K562 (cell line): ENCODE data around the gene SYT17. TPM values are rescaled to one million over a fixed set of nuclear protein-coding genes. Genes with fewer than 3 reads are reported as not detected.

Source experiments
- ATAC-seq: fragments of 200-7000 bp; cut with Tn5 transposase; 3 replicates; pipeline ENCODE4 v1.9.1; 2020; ENCODE audit warnings: moderate library complexity
- BruUV-seq: library from RNA; stranded (reverse); fragments of 400-500 nt; replicated peaks from 2 replicates; lab custom pipeline; 2021; lab: Mats Ljungman, UMichigan
- CTCF ChIA-PET: fragments of 300-600 bp; formaldehyde crosslinking; extraction: SDS; loops from one replicate; lab custom pipeline; 2021; ENCODE audit warnings: low intra/inter-chr PET ratio; lab: Yijun Ruan, JAX
- POLR2A ChIA-PET: fragments of 300-600, 350-650 bp; sonication (Branson Sonifier 250); formaldehyde crosslinking; extraction: SDS; loops from one replicate; lab custom pipeline; 2021; ENCODE audit warnings: antibody characterized with exemption, inconsistent platforms; lab: Yijun Ruan, JAX
- DNase-seq, 4 experiments: peaks; one replicate each; pipeline versions ENCODE4 v3.0.0 to v3.0.0-alpha.2; 2011 to 2018; ENCODE audit warnings: low spot score in 3 of 4, mixed read lengths in 3 of 4; ENCODE audit errors: extremely low read depth in 1 of 4
- FAIRE-seq: peaks from 2 replicates; lab custom pipeline; 2011; peaks lifted over from hg19 to GRCh38; lab: Jason Lieb, UNC
- H2AFZ ChIP-seq: 2 replicates; pipeline ENCODE4 v1.6.0; 2011; ENCODE audit warnings: low read depth, low read length, control low read depth, inconsistent platforms
- H3K27ac ChIP-seq: fragments of 200-600 bp; 3 replicates; pipeline ENCODE4 v1.8.0; 2011; ENCODE audit warnings: low read depth, mild to moderate bottlenecking, control low read depth, inconsistent platforms, low read length, moderate library complexity, mixed read lengths; ENCODE audit errors: extremely low read depth
- H3K27me3 ChIP-seq, 2 experiments: fragments of 300-600 bp in 1 of 2; 2 replicates in 1 of 2; 3 replicates in 1 of 2; pipeline versions ENCODE4 v1.6.0 to v1.8.0; 2011; ENCODE audit warnings: inconsistent platforms in 2 of 2, low read length in 2 of 2, mild to moderate bottlenecking in 1 of 2, mixed read lengths in 1 of 2, moderate library complexity in 1 of 2; ENCODE audit not compliant: control insufficient read depth in 2 of 2, insufficient read depth in 2 of 2
- H3K36me3 ChIP-seq: fragments of 300-600 bp; 3 replicates; pipeline ENCODE4 v1.8.0; 2011; ENCODE audit warnings: mild to moderate bottlenecking, low read length, inconsistent platforms; ENCODE audit not compliant: control insufficient read depth, insufficient read depth
- H3K4me1 ChIP-seq, 2 experiments: fragments of 200-600 bp in 1 of 2; replicated peaks in 1 of 2; 2 replicates in 1 of 2; 3 replicates in 1 of 2; pipeline versions ENCODE4 v1.5.1 to v1.8.0; 2011; ENCODE audit warnings: inconsistent platforms in 2 of 2, low read length in 2 of 2, mild to moderate bottlenecking in 1 of 2, mixed read lengths in 1 of 2, moderate library complexity in 1 of 2; ENCODE audit not compliant: control insufficient read depth in 2 of 2, insufficient read depth in 2 of 2
- H3K4me2 ChIP-seq: 2 replicates; pipeline ENCODE4 v1.6.1; 2011; ENCODE audit warnings: low read length, control low read depth, inconsistent platforms, mixed read lengths; ENCODE audit not compliant: insufficient read depth
- H3K4me3 ChIP-seq: fragments of 200-600 bp; sonication (generic), shearing (Covaris generic); 2 replicates; pipeline ENCODE4 v1.5.1; 2016; ENCODE audit warnings: control low read depth, inconsistent platforms
- H3K79me2 ChIP-seq: fragments of 200-600 bp; 3 replicates; pipeline ENCODE4 v1.8.0; 2011; ENCODE audit warnings: low read length, inconsistent platforms; ENCODE audit not compliant: control insufficient read depth, insufficient read depth
- H3K9ac ChIP-seq, 2 experiments: 2 replicates each; pipeline versions ENCODE4 v1.6.0 to v1.6.1; 2011; ENCODE audit warnings: low read depth in 2 of 2, low read length in 2 of 2, control low read depth in 1 of 2, inconsistent platforms in 1 of 2, mild to moderate bottlenecking in 1 of 2, mixed read lengths in 1 of 2; ENCODE audit not compliant: insufficient read depth in 1 of 2
- H3K9me1 ChIP-seq: one replicate; pipeline ENCODE4 v1.6.0; 2011; ENCODE audit warnings: inconsistent platforms, mild to moderate bottlenecking, low read length, moderate library complexity; ENCODE audit not compliant: control insufficient read depth, insufficient read depth
- H3K9me3 ChIP-seq: replicated peaks from 2 replicates; pipeline ENCODE4 v1.5.1; 2011; ENCODE audit warnings: low read depth, low read length, inconsistent platforms; ENCODE audit not compliant: control insufficient read depth, insufficient read depth
- H4K20me1 ChIP-seq: replicated peaks from 2 replicates; pipeline ENCODE4 v1.6.1; 2011; ENCODE audit warnings: low read length, inconsistent platforms, mixed read lengths; ENCODE audit not compliant: control insufficient read depth, insufficient read depth
- CEBPB ChIP-seq: fragments of 450-650 bp; IDR thresholded peaks from 2 replicates; pipeline ENCODE4 v1.6.1; 2016; ENCODE audit warnings: missing genetic modification characterization, missing compliant biosample characterization
- CEBPG ChIP-seq, 3 experiments: fragments of 200-800 bp in 1 of 3; sonication (Bioruptor generic) in 1 of 3; sonication (generic) in 1 of 3; formaldehyde crosslinking in 1 of 3; IDR thresholded peaks in 2 of 3; conservative IDR thresholded peaks in 1 of 3; 2 replicates each; pipeline versions ENCODE4 v1.6.1 to v1.8.0; 2016 to 2022; ENCODE audit warnings: missing compliant biosample characterization in 2 of 3, missing genetic modification characterization in 2 of 3, mild to moderate bottlenecking in 1 of 3, missing genetic modification reagents in 1 of 3
- EGR1 ChIP-seq: fragments of 450-650 bp; conservative IDR thresholded peaks from 2 replicates; pipeline ENCODE4 v1.6.1; 2017; ENCODE audit warnings: mild to moderate bottlenecking
- JUN ChIP-seq, 2 experiments: sonication (generic) in 1 of 2; formaldehyde crosslinking in 1 of 2; IDR thresholded peaks; 2 replicates each; pipeline versions ENCODE4 v1.6.1 to v1.8.0; 2012 to 2022; ENCODE audit warnings: borderline replicate concordance in 2 of 2, mild to moderate bottlenecking in 2 of 2, improper control_type of control experiment in 1 of 2, low read depth in 1 of 2, low read length in 1 of 2, missing genetic modification reagents in 1 of 2
- LEF1 ChIP-seq: fragments of 450-650 bp; IDR thresholded peaks from 2 replicates; pipeline ENCODE4 v1.6.1; 2016; ENCODE audit warnings: mild to moderate bottlenecking
- RBM25 ChIP-seq: fragments of 200-400 bp; formaldehyde crosslinking; IDR thresholded peaks from 2 replicates; pipeline ENCODE4 v1.6.1; 2018; ENCODE audit warnings: low read length, low read depth, moderate library complexity; ENCODE audit not compliant: severe bottlenecking
- SLC30A9 ChIP-seq: fragments of 250-450 bp; sonication (Bioruptor Pico); IDR thresholded peaks from 2 replicates; pipeline ENCODE4 v1.8.0; 2022; ENCODE audit warnings: mild to moderate bottlenecking, moderate library complexity
- ZNF24 ChIP-seq: fragments of 450-650 bp; IDR thresholded peaks from 2 replicates; pipeline ENCODE4 v1.6.1; 2016
- ZNF384 ChIP-seq: IDR thresholded peaks from 2 replicates; pipeline ENCODE4 v1.6.1; 2012; ENCODE audit warnings: low read depth, low read length, improper control_type of control experiment
- WGBS: fragments of 100-300 bp; shearing (Covaris generic); methylation state at CpG from one replicate; pipeline ENCODE4 v1.1.6; 2016; ENCODE audit warnings: low coverage, mixed read lengths; ENCODE audit not compliant: insufficient coverage; ENCODE audit errors: missing lambda C conversion rate; 5-methylcytosine and 5-hydroxymethylcytosine counted together
- in situ Hi-C: fragments of 300-500 bp; cut with MboI; formaldehyde crosslinking; loops from 4 replicates; pipeline ENCODE4 v1.15.0; 2018; ENCODE audit warnings: inconsistent platforms, mixed read lengths
- intact Hi-C: fragments of 100-400 bp; cut with micrococcal nuclease; formaldehyde crosslinking; loops from 2 replicates; pipeline ENCODE4 v1.14.2; 2022
- polyA plus RNA-seq, 8 experiments: library from polyadenylated mRNA; depleted of rRNA in 4 of 8; stranded (reverse) in 5 of 8; unstranded in 3 of 8; fragments of >200 nt; fragmentation: Nextera tagmentation in 2 of 8; fragmentation: Illumina TruSeq in 1 of 8; extraction: Ambion mirVana in 2 of 8; extraction: Trizol in 1 of 8; gene quantifications; 2 replicates each; pipeline versions ENCODE4 v1.2.1 to v1.2.3, GENCODE V29; 2011 to 2014; ENCODE audit warnings: inconsistent platforms in 1 of 8, missing spikeins in 1 of 8
- total RNA-seq, 7 experiments: library from RNA; depleted of rRNA in 6 of 7; stranded (reverse); fragments of >200 nt in 6 of 7; fragmentation: Illumina TruSeq in 2 of 7; extraction: Trizol in 2 of 7; gene quantifications; 2 replicates each; pipeline versions ENCODE4 v1.2.1 to v1.2.3, GENCODE V29; 2011 to 2021; ENCODE audit warnings: low replicate concordance in 1 of 7

Gene SYT17
- total and polyA plus RNA-seq, 9 of the 15 experiments (the other 6 are each of a cell fraction or from before 2014, with no cell fraction given) = not detected

DNA sequence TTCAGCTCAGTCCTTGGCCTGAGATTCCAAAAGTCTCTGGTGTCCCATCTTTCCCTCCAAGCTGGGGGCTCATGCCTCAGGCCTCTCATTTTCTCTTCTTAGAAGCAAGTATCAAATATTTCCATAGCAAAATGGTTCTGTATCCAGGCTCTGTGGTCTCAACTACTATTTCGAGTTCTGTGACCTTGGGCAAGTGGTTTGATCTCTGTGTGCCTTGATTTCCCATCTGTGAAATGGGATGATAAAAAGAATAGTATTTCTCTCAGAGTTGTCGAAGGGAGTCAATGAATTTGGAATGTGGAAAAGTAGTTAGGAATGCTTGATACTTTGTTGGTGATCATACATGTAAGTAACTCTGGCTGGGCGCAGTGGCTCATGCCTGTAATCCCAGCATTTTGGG is 6.4 kb downstream of the SYT17 start:
- no TSS peak for BruUV-seq
- CTCF ChIA-PET = interaction anchor here (0.7 kb wide), 1 partner anchor 155 kb away, joined by 3 read pairs; no protein-coding TSS in a partner anchor
- no peak overlapping the region for H3K4me3 ChIP-seq
- 3% methylated on average over 3 of the region's 3 CpGs for WGBS
- no peak overlapping the region for H3K4me2 ChIP-seq
- H3K27ac ChIP-seq = no peak overlapping the region
- no peak for DNase-seq
- peaks cover 55 to 65% of the 10 kb centered on the region in 2 experiments for H3K27me3 ChIP-seq
- no peak overlapping the region for H3K9ac ChIP-seq
- no peaks in the 10 kb centered on the region for H3K9me3 ChIP-seq
- no peaks in the 10 kb centered on the region for H3K36me3 ChIP-seq
- intact Hi-C loops (loop anchor here (10.0 kb wide), 1 partner anchor 200 kb away; no protein-coding TSS in a partner anchor), in situ Hi-C loops (loop anchor here (10.0 kb wide), 1 partner anchor 200 kb away; no protein-coding TSS in a partner anchor)
- no peaks in the 10 kb centered on the region; the same call in 1 of the 2 replicates for H4K20me1 ChIP-seq
- no peaks in the 10 kb centered on the region for H3K79me2 ChIP-seq
- FAIRE-seq = no peak
- no peak overlapping the region for H2AFZ ChIP-seq
- H3K9me1 ChIP-seq = no peaks in the 10 kb centered on the region
- TF ChIP-seq LEF1 (no peak), RBM25 (peak; percentile 60)
- TF ChIP-seq, all 486 proteins: peak for 1
- H3K4me1 ChIP-seq = no peaks in the 10 kb centered on the region; a peak in 1 of 5 replicates
- ATAC-seq = no peak
- POLR2A ChIA-PET = interaction anchor here (0.8 kb wide), 1 partner anchor 11 kb away, joined by 3 read pairs; no protein-coding TSS in a partner anchor

DNA sequence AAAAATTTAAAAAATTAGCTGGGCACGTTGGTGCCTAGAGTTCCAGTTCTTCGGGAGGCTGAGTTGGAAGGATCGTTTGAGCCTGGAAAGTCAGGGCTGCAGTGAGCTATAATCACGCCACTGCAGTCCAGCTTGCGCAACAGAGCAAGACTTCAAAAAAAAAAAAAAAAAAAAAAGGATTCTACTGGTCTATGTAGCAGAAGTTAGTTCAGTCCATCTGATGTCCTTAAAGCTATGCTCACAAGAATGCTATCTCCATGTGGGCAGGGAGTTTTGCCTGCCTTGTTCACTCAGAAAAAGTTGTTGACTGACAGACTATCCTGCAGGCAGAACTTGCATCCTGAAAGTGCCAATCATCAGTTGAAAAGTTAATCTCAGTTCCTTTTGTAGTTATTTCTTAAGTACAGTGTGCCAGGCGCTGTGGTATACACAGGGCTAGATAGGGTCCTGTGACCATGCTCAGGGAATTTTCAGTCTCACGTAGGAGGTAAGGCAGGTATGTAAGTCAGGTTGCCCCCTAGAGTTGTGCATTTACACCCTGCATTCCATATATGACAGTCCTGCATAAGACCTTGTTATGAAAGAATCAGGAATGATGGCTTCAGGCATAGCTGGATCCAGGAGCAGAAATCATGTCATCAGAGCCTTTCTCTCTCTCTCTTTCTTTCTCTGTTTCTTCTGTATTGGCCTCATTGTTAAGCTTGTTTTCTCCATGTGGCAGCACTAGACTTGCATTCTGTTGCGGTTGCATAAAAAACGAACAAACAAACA is 7.6 kb downstream of the SYT17 start:
- BruUV-seq = no TSS peak
- TF ChIP-seq SLC30A9 (CRISPR knock-in tag) (no peak), CEBPB (tag) (peak; percentile 81), JUN (IDR thresholded peaks at IDR 0.05; ENCODE audit: borderline replicate concordance, low read depth, low read length) (no peak), JUN (CRISPR knock-in tag; IDR thresholded peaks at IDR 0.05; ENCODE audit: borderline replicate concordance) (no peak), CEBPG (CRISPR knock-in tag; IDR thresholded peaks at IDR 0.05) (no peak), CEBPG (tag; conservative IDR thresholded peaks at IDR 0.05 in 1 of 2, IDR thresholded peaks at IDR 0.05 in 1 of 2) (peak in 1 of 2 experiments; percentile 72; a peak in 1 of 4 replicates), RBM25 (peak; percentile 49), ZNF384 (peak; percentile 37; the same call in 1 of the 2 replicates), EGR1 (no peak), ZNF24 (no peak)
- H3K27me3 ChIP-seq = peaks cover 49 to 64% of the 10 kb centered on the region in 2 experiments

More for the DNA sequence above, 7.6 kb downstream of the SYT17 start:
- Histone ChIP-seq H3K27ac (no peak overlapping the region), H2AFZ (no peak overlapping the region), H3K9ac (no peak overlapping the region), H4K20me1 (no peaks in the 10 kb centered on the region; the same call in 1 of the 2 replicates), H3K4me3 (no peak overlapping the region), H3K79me2 (no peaks in the 10 kb centered on the region), H3K9me3 (no peaks in the 10 kb centered on the region), H3K4me2 (no peak overlapping the region), H3K4me1 (no peaks in the 10 kb centered on the region; a peak in 1 of 5 replicates), H3K9me1 (no peaks in the 10 kb centered on the region), H3K36me3 (no peaks in the 10 kb centered on the region)
- intact Hi-C loops = loop anchor here (10.0 kb wide), 1 partner anchor 199 kb away; no protein-coding TSS in a partner anchor
- POLR2A ChIA-PET = interaction anchor here (0.9 kb wide), 1 partner anchor 89 kb away, joined by 4 read pairs; no protein-coding TSS in a partner anchor
- CTCF ChIA-PET = no interaction called here
- in situ Hi-C loops = loop anchor here (5.0 to 10.0 kb wide), 2 partner anchors 83 to 199 kb away; no protein-coding TSS in a partner anchor
- DNase-seq = no peak
- 4% methylated on average over 9 of the region's 9 CpGs for WGBS
- no peak for FAIRE-seq
- no peak for ATAC-seq
